ENCODE measurements around the gene SMIM32.

SMIM32 gene

GRCh38 chr5:136191304-136192014 is 1.5 kb downstream of the SMIM32 start:
- FAIRE-seq = no peak

GRCh38 chr5:136190904-136191303 is 2.1 kb downstream of the SMIM32 start:
- no peak for FAIRE-seq
- no peak for DNase-seq (ENCODE audit: extremely low spot score, insufficient read length, low read depth)

More at GRCh38 chr5:136191304-136192014, 1.5 kb downstream of the SMIM32 start:
- no peak for DNase-seq (ENCODE audit: extremely low spot score, insufficient read length, low read depth)

GRCh38 chr5:136190091-136190720 is 2.8 kb downstream of the SMIM32 start:
- FAIRE-seq (no peak), DNase-seq (ENCODE audit: extremely low spot score, insufficient read length, low read depth) (no peak)

- no peak for DNase-seq (ENCODE audit: extremely low spot score, insufficient read length, low read depth)
- no peak for FAIRE-seq
Measured at GRCh38 chr5:136188859-136189258, 4.1 kb downstream of the SMIM32 start.

- DNase-seq (ENCODE audit: extremely low spot score, insufficient read length, low read depth) (no peak), FAIRE-seq (no peak)
Measured at GRCh38 chr5:136186796-136187195, 6.2 kb downstream of the SMIM32 start.

GRCh38 chr5:136185974-136186665 is 6.8 kb downstream of the SMIM32 start:
- no peak for FAIRE-seq
- no peak for DNase-seq (ENCODE audit: extremely low spot score, insufficient read length, low read depth)

GRCh38 chr5:136182618-136183017 is 10.3 kb downstream of the SMIM32 start:
- DNase-seq (ENCODE audit: extremely low spot score, insufficient read length, low read depth) (no peak), FAIRE-seq (no peak)

GRCh38 chr5:136174021-136174659 is 18.8 kb downstream of the SMIM32 start:
- peak; percentile 80 for FAIRE-seq
- DNase-seq (ENCODE audit: extremely low spot score, insufficient read length, low read depth) = peak; percentile 30

- DNase-seq (ENCODE audit: extremely low spot score, insufficient read length, low read depth) (no peak), FAIRE-seq (no peak)
Measured at GRCh38 chr5:136169218-136169617, 23.7 kb downstream of the SMIM32 start.

GRCh38 chr5:136166909-136167308 is 26.1 kb downstream of the SMIM32 start:
- no peak for DNase-seq (ENCODE audit: extremely low spot score, insufficient read length, low read depth)
- FAIRE-seq = peak; percentile 86

GRCh38 chr5:136164226-136164625 is 28.7 kb downstream of the SMIM32 start:
- DNase-seq (ENCODE audit: extremely low spot score, insufficient read length, low read depth) (no peak), FAIRE-seq (peak; percentile 62)

- no peak for FAIRE-seq
Measured at GRCh38 chr5:136162008-136162407, 31.0 kb downstream of the SMIM32 start.

GRCh38 chr5:136159457-136159856 is 33.5 kb downstream of the SMIM32 start:
- DNase-seq (ENCODE audit: extremely low spot score, insufficient read length, low read depth) = no peak
- no peak for FAIRE-seq

More at GRCh38 chr5:136162008-136162407, 31.0 kb downstream of the SMIM32 start:
- DNase-seq (ENCODE audit: extremely low spot score, insufficient read length, low read depth) = no peak

GRCh38 chr5:136157514-136157913 is 35.4 kb downstream of the SMIM32 start:
- DNase-seq (ENCODE audit: extremely low spot score, insufficient read length, low read depth) (no peak), FAIRE-seq (no peak)

- DNase-seq (ENCODE audit: extremely low spot score, insufficient read length, low read depth) (no peak), FAIRE-seq (no peak)
Measured at GRCh38 chr5:136155761-136156160, 37.2 kb downstream of the SMIM32 start.

GRCh38 chr5:136155078-136155477 is 37.9 kb downstream of the SMIM32 start:
- DNase-seq (ENCODE audit: extremely low spot score, insufficient read length, low read depth) (no peak), FAIRE-seq (no peak)

GRCh38 chr5:136153581-136154236 is 39.3 kb downstream of the SMIM32 start:
- FAIRE-seq (no peak), DNase-seq (ENCODE audit: extremely low spot score, insufficient read length, low read depth) (no peak)

GRCh38 chr5:136149891-136150290 is 43.1 kb downstream of the SMIM32 start:
- DNase-seq (ENCODE audit: extremely low spot score, insufficient read length, low read depth) = no peak
- no peak for FAIRE-seq

- FAIRE-seq = no peak
- DNase-seq (ENCODE audit: extremely low spot score, insufficient read length, low read depth) = no peak
Measured at GRCh38 chr5:136147632-136148031, 45.3 kb downstream of the SMIM32 start.

- DNase-seq (ENCODE audit: extremely low spot score, insufficient read length, low read depth) (no peak), FAIRE-seq (no peak)
Measured at GRCh38 chr5:136146201-136146600, 46.8 kb downstream of the SMIM32 start.
